HEK293T (cell line): ENCODE results near the gene POLG.

ENCODE experiments used
- BHLHE40 ChIP-seq: fragments of 450-650 bp; IDR thresholded peaks from 2 replicates; pipeline ENCODE4 v1.6.1; 2016; ENCODE audit warnings: mild to moderate bottlenecking, moderate library complexity, borderline replicate concordance
- ELF4 ChIP-seq: fragments of 450-650 bp; IDR thresholded peaks from 2 replicates; pipeline ENCODE4 v1.6.1; 2017; ENCODE audit warnings: antibody characterized with exemption
- FOXA1 ChIP-seq: fragments of 450-650 bp; IDR thresholded peaks from 2 replicates; pipeline ENCODE4 v1.6.1; 2016; ENCODE audit warnings: mild to moderate bottlenecking
- FOXM1 ChIP-seq: fragments of 450-650 bp; IDR thresholded peaks from 2 replicates; pipeline ENCODE4 v1.6.1; 2017; ENCODE audit warnings: mild to moderate bottlenecking, borderline replicate concordance
- HDGF ChIP-seq: fragments of 450-650 bp; IDR thresholded peaks from 2 replicates; pipeline ENCODE4 v1.6.1; 2017; ENCODE audit warnings: antibody characterized with exemption, borderline replicate concordance
- LEF1 ChIP-seq: fragments of 450-650 bp; IDR thresholded peaks from 2 replicates; pipeline ENCODE4 v1.6.1; 2017; ENCODE audit warnings: mild to moderate bottlenecking, borderline replicate concordance
- NFRKB ChIP-seq: fragments of 450-650 bp; IDR thresholded peaks from 2 replicates; pipeline ENCODE4 v1.6.1; 2016; ENCODE audit warnings: mild to moderate bottlenecking, moderate library complexity
- SP1 ChIP-seq: fragments of 450-650 bp; IDR thresholded peaks from 2 replicates; pipeline ENCODE4 v1.6.1; 2017
- SUZ12 ChIP-seq: fragments of 450-650 bp; IDR thresholded peaks from 2 replicates; pipeline ENCODE4 v1.6.1; 2016; ENCODE audit warnings: mild to moderate bottlenecking
- TARDBP ChIP-seq: fragments of 450-650 bp; IDR thresholded peaks from 2 replicates; pipeline ENCODE4 v1.6.1; 2016
- ZNF384 ChIP-seq: fragments of 450-650 bp; IDR thresholded peaks from 2 replicates; pipeline ENCODE4 v1.6.1; 2016
- TF ChIP-seq, protein P1 (sequence below): fragments of 450-650 bp; IDR thresholded peaks from 2 replicates; pipeline ENCODE4 v1.6.1; 2016

DNA sequence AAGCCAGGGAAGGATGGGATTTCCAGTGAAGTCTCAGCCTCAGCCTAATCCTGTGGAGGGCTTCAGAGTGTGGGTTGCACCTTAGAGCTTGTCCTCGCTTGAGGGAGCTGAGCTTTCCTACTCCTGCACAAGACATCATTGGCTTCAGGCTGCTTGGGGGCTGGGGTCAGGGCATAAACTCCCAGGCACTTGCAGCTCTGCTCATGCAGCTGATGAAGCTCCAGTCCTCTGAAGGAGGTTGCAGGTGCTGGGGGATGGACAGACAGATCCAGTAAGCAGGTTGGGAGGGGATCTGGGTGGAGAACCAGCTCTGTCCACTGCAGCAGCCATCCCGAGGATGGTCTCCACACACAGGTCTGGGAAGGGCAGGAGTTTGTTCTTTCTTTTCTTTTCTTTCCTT is 19.4 kb upstream of the POLG start:
- TF ChIP-seq, protein P1, sequence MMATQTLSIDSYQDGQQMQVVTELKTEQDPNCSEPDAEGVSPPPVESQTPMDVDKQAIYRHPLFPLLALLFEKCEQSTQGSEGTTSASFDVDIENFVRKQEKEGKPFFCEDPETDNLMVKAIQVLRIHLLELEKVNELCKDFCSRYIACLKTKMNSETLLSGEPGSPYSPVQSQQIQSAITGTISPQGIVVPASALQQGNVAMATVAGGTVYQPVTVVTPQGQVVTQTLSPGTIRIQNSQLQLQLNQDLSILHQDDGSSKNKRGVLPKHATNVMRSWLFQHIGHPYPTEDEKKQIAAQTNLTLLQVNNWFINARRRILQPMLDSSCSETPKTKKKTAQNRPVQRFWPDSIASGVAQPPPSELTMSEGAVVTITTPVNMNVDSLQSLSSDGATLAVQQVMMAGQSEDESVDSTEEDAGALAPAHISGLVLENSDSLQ = no peak
- TF ChIP-seq ZNF384 (no peak), NFRKB (no peak), SUZ12 (no peak), SP1 (no peak), TARDBP (no peak), ELF4 (no peak), HDGF (no peak), FOXM1 (no peak), LEF1 (no peak), BHLHE40 (no peak), FOXA1 (no peak)
